Testis (tissue), 2 donors: ENCODE data around the gene C5orf52.

Experiments
- POLR2A ChIP-seq: fragments of 450-650 bp; IDR thresholded peaks from one replicate; pipeline ENCODE4 v1.6.1; 2017; ENCODE audit warnings: antibody characterized with exemption, mild to moderate bottlenecking, moderate library complexity
- TF ChIP-seq, protein P1 (sequence below), 3 experiments: fragments of 450-650 bp in 2 of 3; fragments of 200-600 bp in 1 of 3; sonication (generic) in 1 of 3; IDR thresholded peaks; one replicate each; pipeline ENCODE4 v1.5.1; 2016 to 2019; ENCODE audit warnings: antibody characterized with exemption in 3 of 3, mild to moderate bottlenecking in 2 of 3, moderate library complexity in 1 of 3

DNA sequence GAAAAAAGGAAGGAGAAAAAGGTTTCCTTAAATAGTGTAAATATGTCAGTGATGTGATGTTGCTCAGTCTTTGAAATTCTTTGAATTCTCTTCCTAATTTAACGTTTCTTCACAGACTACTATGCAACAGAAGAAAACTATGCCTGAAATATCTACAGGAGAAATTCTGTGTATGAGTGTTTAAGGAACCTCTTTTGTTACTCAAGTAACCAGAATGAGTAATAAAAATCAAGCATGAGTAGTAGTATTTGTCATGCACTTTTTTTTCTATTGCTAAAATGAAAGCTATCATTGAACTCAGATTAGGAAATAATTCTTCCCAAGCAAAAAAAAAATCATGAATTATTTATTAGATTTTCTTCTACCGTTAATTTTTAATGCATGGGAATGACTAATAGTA, 39.5 kb downstream of the C5orf52 start:
- TF ChIP-seq, protein P1, sequence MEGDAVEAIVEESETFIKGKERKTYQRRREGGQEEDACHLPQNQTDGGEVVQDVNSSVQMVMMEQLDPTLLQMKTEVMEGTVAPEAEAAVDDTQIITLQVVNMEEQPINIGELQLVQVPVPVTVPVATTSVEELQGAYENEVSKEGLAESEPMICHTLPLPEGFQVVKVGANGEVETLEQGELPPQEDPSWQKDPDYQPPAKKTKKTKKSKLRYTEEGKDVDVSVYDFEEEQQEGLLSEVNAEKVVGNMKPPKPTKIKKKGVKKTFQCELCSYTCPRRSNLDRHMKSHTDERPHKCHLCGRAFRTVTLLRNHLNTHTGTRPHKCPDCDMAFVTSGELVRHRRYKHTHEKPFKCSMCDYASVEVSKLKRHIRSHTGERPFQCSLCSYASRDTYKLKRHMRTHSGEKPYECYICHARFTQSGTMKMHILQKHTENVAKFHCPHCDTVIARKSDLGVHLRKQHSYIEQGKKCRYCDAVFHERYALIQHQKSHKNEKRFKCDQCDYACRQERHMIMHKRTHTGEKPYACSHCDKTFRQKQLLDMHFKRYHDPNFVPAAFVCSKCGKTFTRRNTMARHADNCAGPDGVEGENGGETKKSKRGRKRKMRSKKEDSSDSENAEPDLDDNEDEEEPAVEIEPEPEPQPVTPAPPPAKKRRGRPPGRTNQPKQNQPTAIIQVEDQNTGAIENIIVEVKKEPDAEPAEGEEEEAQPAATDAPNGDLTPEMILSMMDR (IDR thresholded peaks at IDR 0.05) = no peak
- no peak for TF ChIP-seq POLR2A
